Retinal pigment epithelial cell (primary cell): Measurements from ENCODE around the gene GRIP1.

ENCODE experiments used
- DNase-seq: peaks from one replicate; pipeline ENCODE4 v3.0.0-alpha.2; 2010; ENCODE audit warnings: low read depth
- H3K4me3 ChIP-seq: 2 replicates; pipeline ENCODE4 v1.5.1; 2011; ENCODE audit warnings: mild to moderate bottlenecking, low read length, control low read depth, moderate library complexity
- TF ChIP-seq, protein P1 (sequence below): conservative IDR thresholded peaks from 2 replicates; pipeline ENCODE4 v1.5.1; 2011; ENCODE audit warnings: low read depth, low read length, control low read depth, inconsistent platforms

GRIP1 gene

DNA sequence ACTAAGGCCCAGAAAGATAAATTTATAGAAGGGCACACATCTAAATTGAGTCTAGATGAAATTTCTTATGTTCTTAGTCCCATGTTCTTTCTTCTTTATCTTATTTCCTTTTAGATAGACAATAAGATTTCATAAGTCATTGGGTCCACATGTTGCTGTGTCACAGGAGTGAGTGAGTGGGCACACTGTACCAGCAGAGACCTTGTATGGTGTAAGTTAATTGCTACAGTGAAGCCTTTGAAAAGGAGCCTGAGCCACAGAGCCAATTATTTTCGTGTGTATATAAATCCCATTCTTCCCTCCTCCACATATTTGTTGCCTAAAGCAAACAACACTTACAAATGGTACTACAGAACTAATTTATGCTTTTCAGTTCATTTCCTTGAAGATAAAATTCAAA lies 79.1 kb downstream of the GRIP1 start:
- DNase-seq, result no peak
- no peak overlapping the region for H3K4me3 ChIP-seq
- TF ChIP-seq, protein P1, sequence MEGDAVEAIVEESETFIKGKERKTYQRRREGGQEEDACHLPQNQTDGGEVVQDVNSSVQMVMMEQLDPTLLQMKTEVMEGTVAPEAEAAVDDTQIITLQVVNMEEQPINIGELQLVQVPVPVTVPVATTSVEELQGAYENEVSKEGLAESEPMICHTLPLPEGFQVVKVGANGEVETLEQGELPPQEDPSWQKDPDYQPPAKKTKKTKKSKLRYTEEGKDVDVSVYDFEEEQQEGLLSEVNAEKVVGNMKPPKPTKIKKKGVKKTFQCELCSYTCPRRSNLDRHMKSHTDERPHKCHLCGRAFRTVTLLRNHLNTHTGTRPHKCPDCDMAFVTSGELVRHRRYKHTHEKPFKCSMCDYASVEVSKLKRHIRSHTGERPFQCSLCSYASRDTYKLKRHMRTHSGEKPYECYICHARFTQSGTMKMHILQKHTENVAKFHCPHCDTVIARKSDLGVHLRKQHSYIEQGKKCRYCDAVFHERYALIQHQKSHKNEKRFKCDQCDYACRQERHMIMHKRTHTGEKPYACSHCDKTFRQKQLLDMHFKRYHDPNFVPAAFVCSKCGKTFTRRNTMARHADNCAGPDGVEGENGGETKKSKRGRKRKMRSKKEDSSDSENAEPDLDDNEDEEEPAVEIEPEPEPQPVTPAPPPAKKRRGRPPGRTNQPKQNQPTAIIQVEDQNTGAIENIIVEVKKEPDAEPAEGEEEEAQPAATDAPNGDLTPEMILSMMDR, result no peak

DNA sequence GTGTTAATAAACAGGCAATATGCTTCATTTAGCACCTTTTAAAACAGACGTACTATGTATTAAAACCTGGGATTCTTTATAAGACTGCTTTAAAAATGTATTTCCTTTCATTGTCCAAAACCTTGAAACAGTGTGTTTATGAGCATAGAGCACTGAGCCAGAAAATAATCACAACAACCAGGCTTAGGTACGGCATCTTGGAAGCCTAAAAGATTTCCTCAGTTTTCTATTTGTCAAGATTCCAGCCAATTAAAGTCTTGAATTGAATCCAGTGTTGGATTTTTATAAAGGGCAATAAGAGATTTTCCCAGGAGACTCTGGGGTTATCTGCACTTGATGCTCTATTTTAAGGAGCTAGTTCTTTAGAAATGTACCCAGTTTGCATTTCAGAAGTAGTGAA lies 80.3 kb downstream of the GRIP1 start:
- no peak overlapping the region for H3K4me3 ChIP-seq
- DNase-seq, result no peak
- TF ChIP-seq, protein P1, result no peak

DNA sequence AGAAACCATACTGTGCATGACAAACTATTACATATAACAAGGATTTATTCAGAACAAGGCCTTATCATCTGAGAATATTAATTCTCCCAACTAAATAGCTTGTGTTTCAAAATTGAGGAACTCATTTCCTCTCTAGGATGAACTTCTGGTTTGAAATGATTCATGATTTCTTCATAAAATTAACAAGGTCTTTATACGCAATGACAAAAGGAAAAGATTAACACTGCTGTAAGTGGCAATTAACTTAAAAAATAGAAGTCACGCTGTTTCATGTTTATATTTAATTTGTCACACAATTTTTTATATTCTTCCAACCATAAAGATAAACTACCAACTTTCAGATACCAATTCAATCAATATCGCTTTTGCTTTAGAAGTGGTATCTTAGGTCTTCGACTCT lies 80.8 kb downstream of the GRIP1 start:
- TF ChIP-seq, protein P1, result no peak
- H3K4me3 ChIP-seq, result no peak overlapping the region
- DNase-seq, result no peak

DNA sequence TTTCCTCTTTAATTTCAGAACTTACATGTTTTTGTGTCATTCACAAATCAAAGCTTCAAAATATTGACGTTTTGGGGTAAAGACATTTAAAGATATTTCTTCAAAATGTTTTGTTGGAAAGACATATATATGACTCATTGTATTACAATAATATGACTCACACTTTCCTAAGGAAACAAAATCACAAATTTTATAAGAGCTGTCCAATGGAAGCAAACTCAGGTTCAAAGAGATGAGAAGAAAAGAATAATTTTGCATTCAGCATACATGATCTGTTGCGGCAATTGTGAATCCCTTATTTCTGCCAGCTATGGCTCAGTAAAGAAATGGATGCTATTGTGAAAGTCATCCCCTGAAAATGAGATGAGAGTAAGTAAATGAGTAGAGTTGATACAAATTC lies 82.7 kb downstream of the GRIP1 start:
- TF ChIP-seq, protein P1, result no peak
- DNase-seq, result peak; percentile 6

DNA sequence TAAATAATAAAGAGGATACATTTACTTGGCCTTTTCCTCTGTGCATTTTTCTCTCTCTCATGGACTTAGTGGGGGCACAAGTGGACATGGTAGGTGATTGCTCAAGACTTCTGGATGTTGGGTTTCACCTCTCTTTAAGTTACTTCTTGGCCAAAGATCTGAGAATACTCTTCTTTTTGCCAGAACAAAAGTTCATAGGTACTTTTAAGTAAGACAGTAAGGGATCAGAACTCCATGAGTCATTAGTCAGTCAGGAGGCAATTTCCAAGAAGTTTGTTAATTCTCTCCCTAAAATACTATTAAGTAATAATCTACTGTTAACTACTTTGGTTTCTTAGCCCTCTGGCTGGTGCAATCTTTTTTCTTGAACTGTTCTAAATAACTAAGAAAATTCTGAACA lies 84.2 kb downstream of the GRIP1 start:
- TF ChIP-seq, protein P1, result no peak
- peak; percentile 8 for DNase-seq

More for the DNA sequence above, 82.7 kb downstream of the GRIP1 start:
- H3K4me3 ChIP-seq, result no peak overlapping the region

DNA sequence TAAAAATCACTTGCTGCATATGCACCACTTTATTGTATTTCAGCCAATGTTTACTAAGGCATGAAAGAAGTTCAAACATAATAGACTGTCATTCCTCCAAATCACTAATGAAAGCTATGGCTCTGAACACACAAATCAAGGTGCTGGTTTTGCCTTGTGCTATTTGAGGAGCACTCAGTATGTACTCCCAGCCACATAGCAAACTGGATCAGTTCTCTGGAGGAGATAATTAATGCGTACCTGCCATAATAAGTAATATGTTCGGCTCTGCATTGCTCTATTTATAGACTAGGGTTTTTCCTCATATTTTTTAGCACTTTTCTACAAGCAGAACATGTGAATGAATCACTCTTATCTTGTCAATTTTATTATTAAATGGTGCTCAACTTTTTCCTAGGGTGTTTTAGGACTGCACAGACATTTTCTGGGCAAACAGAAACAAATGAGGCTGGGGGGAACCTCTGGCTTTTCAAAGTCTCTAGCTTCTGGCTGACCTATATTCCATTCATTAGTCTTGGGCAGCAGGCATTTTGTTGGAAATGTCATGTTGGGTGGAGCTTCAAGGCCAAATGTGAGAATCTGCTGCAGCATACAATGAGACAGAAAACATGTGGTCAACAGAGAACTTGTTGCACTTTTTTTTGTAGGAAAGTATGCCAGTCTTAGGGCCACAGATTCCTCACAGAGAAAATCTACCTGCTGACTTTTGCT lies 88.4 kb downstream of the GRIP1 start:
- no peak for DNase-seq
- TF ChIP-seq, protein P1, result no peak
- no peak overlapping the region for H3K4me3 ChIP-seq

More for the DNA sequence above, 84.2 kb downstream of the GRIP1 start:
- H3K4me3 ChIP-seq, result no peak overlapping the region

DNA sequence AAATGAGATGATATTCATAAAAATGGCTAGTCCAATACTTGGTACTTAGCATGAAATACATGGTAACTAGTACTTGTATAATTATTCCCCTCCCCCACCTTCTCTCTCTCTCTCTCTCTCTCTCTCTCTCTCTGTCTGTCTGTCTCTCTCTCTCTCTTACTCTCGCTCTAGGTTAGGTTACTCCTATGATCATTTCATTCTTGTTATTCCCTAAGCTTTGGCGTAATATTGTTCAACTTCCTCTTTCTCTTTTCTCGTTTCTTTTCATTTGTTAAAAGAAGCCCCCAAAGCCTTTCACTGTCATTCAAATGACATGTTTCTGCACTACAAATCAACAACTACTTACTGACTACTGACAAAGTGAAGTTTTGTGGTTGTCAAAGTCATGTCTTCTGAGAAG lies 89.8 kb downstream of the GRIP1 start:
- TF ChIP-seq, protein P1, result no peak
- no peak for DNase-seq
- no peak overlapping the region for H3K4me3 ChIP-seq
